ENCODE data around the gene ATP2A2. TPM values are rescaled to one million over a fixed set of nuclear protein-coding genes. Genes with fewer than 3 reads are reported as not detected.
A peak's percentile ranks its signal among the peaks of the same experiment; 100 is the strongest.

Gene ATP2A2
- total and polyA plus RNA-seq, 2 experiments from 2014 or later: 47.2 to 225 TPM

GRCh38 chr12:110282956-110283817 lies 2.1 kb downstream of the ATP2A2 start (continued):
- TF ChIP-seq ZNF462 (CRISPR knock-in tag; IDR thresholded peaks at IDR 0.05) (no peak), EZH2phosphoT487 (IDR thresholded peaks at IDR 0.05; ENCODE audit: unreplicated experiment) (no peak), JUNB (IDR thresholded peaks at IDR 0.05; ENCODE audit: unreplicated experiment) (no peak), ZNF114 (CRISPR knock-in tag; IDR thresholded peaks at IDR 0.05) (no peak), STAT1 (IDR thresholded peaks at IDR 0.05; ENCODE audit: unreplicated experiment) (no peak), POLR2AphosphoS5 (IDR thresholded peaks at IDR 0.05; ENCODE audit: low read depth) (no peak), EZH2 (IDR thresholded peaks at IDR 0.05; ENCODE audit: low read depth, unreplicated experiment) (no peak), ZNF331 (CRISPR knock-in tag; IDR thresholded peaks at IDR 0.05; ENCODE audit: low read depth) (no peak), CREB1 (CRISPR knock-in tag; IDR thresholded peaks at IDR 0.05; ENCODE audit: low read depth) (no peak)

- Mint-ChIP-seq H3K36me3 (ENCODE audit: low read depth) (peaks cover 75% of the 10 kb centered on the region), H3K27ac (0 out of 2 replicates have a peak overlapping the region, but pooled peaks have one; percentile 22), H3K9me3 (no peaks in the 10 kb centered on the region), H3K27me3 (ENCODE audit: insufficient read depth, low read depth, poor library complexity) (peaks cover 8% of the 10 kb centered on the region), H3K4me3 (peak overlapping the region; percentile 97), H3K4me1 (peaks cover 48% of the 10 kb centered on the region)
- no peak overlapping the region for H2AFZ ChIP-seq
- DNase-seq (ENCODE audit: low spot score): no peak
- H3K27me3 ChIP-seq (ENCODE audit: insufficient read depth): peaks cover 9% of the 10 kb centered on the region
- H3K27ac ChIP-seq (ENCODE audit: low read depth): no peak overlapping the region
- H3K4me1 ChIP-seq (ENCODE audit: insufficient read depth): peaks cover 45% of the 10 kb centered on the region
- H3K36me3 ChIP-seq (ENCODE audit: insufficient read depth): peaks cover 36% of the 10 kb centered on the region; the same call in 1 of the 2 replicates
- peak overlapping the region; percentile 90 for H3K4me2 ChIP-seq
- peaks cover 79% of the 10 kb centered on the region for H3K79me2 ChIP-seq (replicated peaks; ENCODE audit: insufficient read depth)
- 0 out of 2 replicates have a peak, but pooled peaks cover 2% of the 10 kb centered on the region for H3F3A ChIP-seq (replicated peaks; ENCODE audit: low read depth)
- ATAC-seq: no peak
- peaks cover 59% of the 10 kb centered on the region for H4K20me1 ChIP-seq (replicated peaks; ENCODE audit: insufficient read depth)
- H3K9me2 ChIP-seq (ENCODE audit: insufficient read depth): no peaks in the 10 kb centered on the region
- peak overlapping the region; percentile 96 for H3K4me3 ChIP-seq
- no peak for TF ChIP-seq STAT1 (IDR thresholded peaks at IDR 0.05; ENCODE audit: unreplicated experiment)
- TF ChIP-seq JUNB (IDR thresholded peaks at IDR 0.05; ENCODE audit: unreplicated experiment): no peak
- TF ChIP-seq ZNF462 (CRISPR knock-in tag; IDR thresholded peaks at IDR 0.05): no peak
Observed at GRCh38 chr12:110284597-110284996, 3.5 kb downstream of the ATP2A2 start.
